Liver (tissue), 9 donors: ENCODE measurements around the gene LIPI. TPM values are rescaled to one million over a fixed set of nuclear protein-coding genes. Genes with fewer than 3 reads are reported as not detected.
"Not testable (repeated sequence)": the region's sequence is repeated elsewhere in the genome, so short reads cannot be mapped to it uniquely, and the experiment has no call there.

ENCODE experiments used
- DNase-seq: peaks from one replicate; pipeline ENCODE4 v3.0.0-alpha.2; 2017; ENCODE audit warnings: low spot score
- H3K27ac ChIP-seq, 2 donors: one replicate each; pipeline ENCODE4 v1.7.0; 2013; ENCODE audit warnings: inconsistent platforms in 2 of 2, low read length in 2 of 2, control low read depth in 1 of 2, low read depth in 1 of 2, mild to moderate bottlenecking in 1 of 2
- H3K27me3 ChIP-seq, 4 donors: one replicate each; pipeline versions ENCODE4 v1.6.1 to v1.7.0; 2013; ENCODE audit warnings: low read length in 3 of 4, inconsistent platforms in 1 of 4, mild to moderate bottlenecking in 1 of 4, moderate library complexity in 1 of 4; ENCODE audit not compliant: control insufficient read depth in 4 of 4, insufficient read depth in 4 of 4
- H3K36me3 ChIP-seq, 4 donors: one replicate each; pipeline versions ENCODE4 v1.6.1 to v1.7.0; 2013; ENCODE audit warnings: low read length in 3 of 4, mild to moderate bottlenecking in 3 of 4, low read depth in 1 of 4, moderate library complexity in 1 of 4; ENCODE audit not compliant: control insufficient read depth in 4 of 4, insufficient read depth in 3 of 4
- H3K4me1 ChIP-seq, 4 donors: one replicate each; pipeline versions ENCODE4 v1.6.1 to v1.7.0; 2013; ENCODE audit warnings: low read length in 3 of 4, mild to moderate bottlenecking in 3 of 4, moderate library complexity in 1 of 4; ENCODE audit not compliant: control insufficient read depth in 4 of 4, insufficient read depth in 4 of 4
- H3K4me3 ChIP-seq, 3 donors: one replicate each; pipeline versions ENCODE4 v1.6.1 to v1.7.0; 2013; ENCODE audit warnings: low read length in 3 of 3, control low read depth in 1 of 3, low read depth in 1 of 3, mild to moderate bottlenecking in 1 of 3
- H3K9ac ChIP-seq, 2 donors: one replicate each; pipeline ENCODE4 v1.7.0; 2013; ENCODE audit warnings: low read length in 2 of 2, mild to moderate bottlenecking in 2 of 2, moderate library complexity in 2 of 2, control low read depth in 1 of 2, low read depth in 1 of 2
- H3K9me3 ChIP-seq, 4 donors: one replicate each; pipeline versions ENCODE4 v1.6.1 to v1.7.0; 2013; ENCODE audit warnings: low read length in 3 of 4; ENCODE audit not compliant: control insufficient read depth in 4 of 4
- EGR1 ChIP-seq, 2 donors: IDR thresholded peaks; 2 replicates each; pipeline ENCODE4 v1.6.1; 2016 to 2018; ENCODE audit warnings: antibody characterized with exemption in 2 of 2, low read depth in 2 of 2
- FOXA2 ChIP-seq: IDR thresholded peaks from 2 replicates; pipeline ENCODE4 v1.6.1; 2016; ENCODE audit warnings: antibody characterized with exemption
- GABPA ChIP-seq, 2 donors: IDR thresholded peaks in 1 of 2; conservative IDR thresholded peaks in 1 of 2; 2 replicates each; pipeline ENCODE4 v1.6.1; 2016; ENCODE audit warnings: antibody characterized with exemption in 2 of 2, mild to moderate bottlenecking in 1 of 2, moderate library complexity in 1 of 2
- HNF4A ChIP-seq, 2 donors: conservative IDR thresholded peaks; 2 replicates each; pipeline ENCODE4 v1.6.1; 2016; ENCODE audit warnings: antibody characterized with exemption in 2 of 2, mild to moderate bottlenecking in 2 of 2
- JUND ChIP-seq, 2 donors: IDR thresholded peaks; 2 replicates each; pipeline ENCODE4 v1.6.1; 2016; ENCODE audit warnings: antibody characterized with exemption in 2 of 2
- RAD21 ChIP-seq, 2 donors: IDR thresholded peaks; 2 replicates each; pipeline ENCODE4 v1.6.1; 2016; ENCODE audit warnings: antibody characterized with exemption in 2 of 2, mild to moderate bottlenecking in 2 of 2
- RXRA ChIP-seq, 2 donors: IDR thresholded peaks; 2 replicates each; pipeline ENCODE4 v1.6.1; 2017 to 2018; ENCODE audit warnings: antibody characterized with exemption in 2 of 2, mild to moderate bottlenecking in 1 of 2
- SP1 ChIP-seq: IDR thresholded peaks from 2 replicates; pipeline ENCODE4 v1.6.1; 2018; ENCODE audit warnings: antibody characterized with exemption, mild to moderate bottlenecking
- TAF1 ChIP-seq: conservative IDR thresholded peaks from 2 replicates; pipeline ENCODE4 v1.6.1; 2016; ENCODE audit warnings: antibody characterized with exemption, mild to moderate bottlenecking
- YY1 ChIP-seq: IDR thresholded peaks from 2 replicates; pipeline ENCODE4 v1.6.1; 2016; ENCODE audit warnings: antibody characterized with exemption, mild to moderate bottlenecking
- WGBS: extraction: QIAGEN DNeasy Blood & Tissue Kit; methylation state at CpG from one replicate; pipeline ENCODE4 v1.1.7; 2013; 5-methylcytosine and 5-hydroxymethylcytosine counted together
- polyA plus RNA-seq, 2 donors: library from polyadenylated mRNA; stranded (reverse) in 1 of 2; unstranded in 1 of 2; fragments of 200-250 nt in 1 of 2; fragments of >200 nt in 1 of 2; fragmentation: Nextera tagmentation in 1 of 2; extraction: Ambion mirVana in 1 of 2; gene quantifications; one replicate each; pipeline versions ENCODE4 v1.2.1 to v1.2.3, GENCODE V29; 2013 to 2015
- total RNA-seq, 2 donors: library from RNA; depleted of rRNA; stranded (reverse); fragments of >200 nt; gene quantifications; one replicate each; pipeline ENCODE4 v1.2.3, GENCODE V29; 2014
- TF ChIP-seq, protein P1 (sequence below): fragments of 150-350 bp; IDR thresholded peaks from 2 replicates; pipeline ENCODE4 v1.5.1; 2017; ENCODE audit warnings: improper control_type of control experiment, low read depth, low read length; ENCODE audit not compliant: missing input control
- TF ChIP-seq, protein P2 (sequence below): IDR thresholded peaks from 2 replicates; pipeline ENCODE4 v1.6.1; 2016; ENCODE audit warnings: antibody characterized with exemption
- donor health status: healthy.
- donor health status: healthy.
- donor health status: healthy.
- donor health status: healthy.
- donor health status: healthy.

LIPI gene
- total and polyA plus RNA-seq, 4 donors = not detected

DNA sequence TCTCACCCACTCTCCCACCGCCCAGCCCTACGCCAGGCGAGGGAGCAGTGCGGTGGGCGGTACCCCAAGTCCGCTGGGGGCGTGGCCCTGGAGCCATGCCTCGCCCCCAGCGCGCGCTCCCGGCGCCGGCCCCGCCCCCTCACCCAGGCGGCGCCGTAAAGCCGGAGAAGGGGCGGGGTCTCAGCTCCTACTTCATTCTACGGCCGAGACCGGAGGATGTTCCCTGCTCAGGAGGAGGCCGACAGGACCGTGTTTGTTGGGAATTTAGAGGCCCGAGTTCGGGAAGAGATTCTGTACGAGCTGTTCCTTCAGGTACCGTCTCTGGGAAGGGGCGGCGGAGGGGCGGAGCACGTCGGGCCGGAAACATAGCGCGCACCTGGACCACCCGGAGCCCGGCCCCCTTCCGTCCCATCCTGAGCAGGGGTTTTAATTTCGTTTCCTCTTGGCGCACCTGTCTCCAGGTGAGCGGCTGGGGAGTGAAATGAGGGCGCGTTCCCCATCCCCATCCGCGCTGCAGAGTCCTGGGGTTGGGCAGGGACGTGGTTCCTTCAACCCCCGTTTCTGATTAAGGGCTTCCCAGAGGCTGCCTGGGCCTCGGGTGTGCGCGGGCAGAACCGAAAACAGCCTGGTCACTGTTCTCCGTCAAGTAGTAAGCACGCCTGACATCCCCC lies 5.4 kb upstream of the LIPI start, which contains the start of gene RBM11:
RBM11 (plus strand) TSS at position 187 of the 671 bp plus-strand sequence; CDS start at position 217, 30 bp downstream.
- 5% methylated on average over 55 of the region's 55 CpGs for WGBS

DNA sequence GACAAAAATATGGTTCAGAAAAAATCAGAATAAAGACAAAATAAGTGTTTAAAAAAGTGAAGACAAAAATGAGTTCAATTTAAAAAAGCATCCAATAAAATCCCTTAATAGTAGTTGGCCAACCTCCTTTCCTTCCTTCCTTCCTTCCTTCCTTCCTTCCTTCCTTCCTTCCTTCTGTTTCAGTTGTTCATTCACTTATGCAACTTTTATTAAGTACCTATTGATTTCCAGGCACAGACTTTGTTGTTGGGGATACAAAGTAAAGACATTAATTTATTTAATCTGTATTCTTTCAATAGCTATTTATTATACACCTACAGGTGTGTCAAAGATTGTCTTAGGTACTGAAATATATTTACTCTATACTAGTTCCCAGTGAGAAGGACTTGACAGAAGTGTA lies 2.4 kb upstream of the LIPI start:
- Histone ChIP-seq H3K27me3 (peaks cover 0 to 4% (median 0%) of the 10 kb centered on the region in 4 donors), H3K9ac (no peak overlapping the region), H3K4me3 (no peak overlapping the region), H3K27ac (no peak overlapping the region), H3K36me3 (no peaks in the 10 kb centered on the region), H3K9me3 (no peaks in the 10 kb centered on the region), H3K4me1 (peaks cover 0 to 11% (median 5%) of the 10 kb centered on the region in 4 donors)
- no peak for DNase-seq
- no peak for TF ChIP-seq TAF1
- TF ChIP-seq GABPA (IDR thresholded peaks at IDR 0.05 in 1 of 2, conservative IDR thresholded peaks at IDR 0.05 in 1 of 2) = no peak
- TF ChIP-seq JUND (IDR thresholded peaks at IDR 0.05) = no peak
- no peak for TF ChIP-seq RAD21 (IDR thresholded peaks at IDR 0.05)

More for the DNA sequence above, 5.4 kb upstream of the LIPI start, which contains the start of gene RBM11:
- Histone ChIP-seq H3K9ac (no peak within 1 kb of the TSS), H3K27me3 (peaks cover 0 to 4% (median 0%) of the 10 kb centered on the region in 4 donors), H3K27ac (no peak within 1 kb of the TSS), H3K36me3 (no peaks in the 10 kb centered on the region), H3K4me1 (peaks cover 0 to 11% (median 5%) of the 10 kb centered on the region in 4 donors), H3K9me3 (no peaks in the 10 kb centered on the region), H3K4me3 (peak within 1 kb of the TSS; percentile 38 to 62 (median 49))
- DNase-seq = peak; percentile 77
- TF ChIP-seq YY1 = no peak
- TF ChIP-seq, protein P1, sequence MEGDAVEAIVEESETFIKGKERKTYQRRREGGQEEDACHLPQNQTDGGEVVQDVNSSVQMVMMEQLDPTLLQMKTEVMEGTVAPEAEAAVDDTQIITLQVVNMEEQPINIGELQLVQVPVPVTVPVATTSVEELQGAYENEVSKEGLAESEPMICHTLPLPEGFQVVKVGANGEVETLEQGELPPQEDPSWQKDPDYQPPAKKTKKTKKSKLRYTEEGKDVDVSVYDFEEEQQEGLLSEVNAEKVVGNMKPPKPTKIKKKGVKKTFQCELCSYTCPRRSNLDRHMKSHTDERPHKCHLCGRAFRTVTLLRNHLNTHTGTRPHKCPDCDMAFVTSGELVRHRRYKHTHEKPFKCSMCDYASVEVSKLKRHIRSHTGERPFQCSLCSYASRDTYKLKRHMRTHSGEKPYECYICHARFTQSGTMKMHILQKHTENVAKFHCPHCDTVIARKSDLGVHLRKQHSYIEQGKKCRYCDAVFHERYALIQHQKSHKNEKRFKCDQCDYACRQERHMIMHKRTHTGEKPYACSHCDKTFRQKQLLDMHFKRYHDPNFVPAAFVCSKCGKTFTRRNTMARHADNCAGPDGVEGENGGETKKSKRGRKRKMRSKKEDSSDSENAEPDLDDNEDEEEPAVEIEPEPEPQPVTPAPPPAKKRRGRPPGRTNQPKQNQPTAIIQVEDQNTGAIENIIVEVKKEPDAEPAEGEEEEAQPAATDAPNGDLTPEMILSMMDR = no peak
- TF ChIP-seq, protein P2, sequence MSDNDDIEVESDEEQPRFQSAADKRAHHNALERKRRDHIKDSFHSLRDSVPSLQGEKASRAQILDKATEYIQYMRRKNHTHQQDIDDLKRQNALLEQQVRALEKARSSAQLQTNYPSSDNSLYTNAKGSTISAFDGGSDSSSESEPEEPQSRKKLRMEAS = no peak
- TF ChIP-seq HNF4A (conservative IDR thresholded peaks at IDR 0.05) = no peak
- no peak for TF ChIP-seq RXRA (IDR thresholded peaks at IDR 0.05)
- TF ChIP-seq EGR1 (IDR thresholded peaks at IDR 0.05; ENCODE audit: low read depth in 2 of 2) = no peak

DNA sequence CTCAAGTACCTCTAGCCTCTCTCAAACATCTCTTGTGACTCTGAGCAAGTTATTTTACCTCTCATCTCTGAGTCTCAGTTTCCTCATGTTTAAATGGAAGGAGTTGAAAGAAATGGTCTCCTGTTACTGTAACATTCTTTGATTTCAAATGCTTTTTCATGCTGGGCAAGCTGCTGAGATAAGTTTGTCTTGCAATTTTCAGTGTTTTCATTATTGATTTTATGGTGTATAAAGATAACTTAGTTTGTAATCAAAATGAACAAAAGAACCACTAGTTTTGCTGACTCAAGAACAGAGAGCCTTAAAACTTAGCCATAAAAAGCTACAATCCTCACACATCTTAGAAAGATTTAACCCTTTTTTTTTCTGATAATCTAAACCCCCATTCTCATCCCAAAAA lies 4.5 kb downstream of the LIPI start:
- DNase-seq = no peak
- no peak overlapping the region for H3K27ac ChIP-seq
- no peaks in the 10 kb centered on the region for H3K9me3 ChIP-seq
- no peak overlapping the region for H3K4me3 ChIP-seq
- H3K27me3 ChIP-seq = no peaks in the 10 kb centered on the region
- TF ChIP-seq RAD21 (IDR thresholded peaks at IDR 0.05) (no peak), FOXA2 (no peak), SP1 (no peak), HNF4A (conservative IDR thresholded peaks at IDR 0.05) (no peak), TAF1 (no peak)
- TF ChIP-seq, protein P2 = no peak
- no peaks in the 10 kb centered on the region for H3K36me3 ChIP-seq
- H3K9ac ChIP-seq = no peak overlapping the region
- H3K4me1 ChIP-seq = no peaks in the 10 kb centered on the region

DNA sequence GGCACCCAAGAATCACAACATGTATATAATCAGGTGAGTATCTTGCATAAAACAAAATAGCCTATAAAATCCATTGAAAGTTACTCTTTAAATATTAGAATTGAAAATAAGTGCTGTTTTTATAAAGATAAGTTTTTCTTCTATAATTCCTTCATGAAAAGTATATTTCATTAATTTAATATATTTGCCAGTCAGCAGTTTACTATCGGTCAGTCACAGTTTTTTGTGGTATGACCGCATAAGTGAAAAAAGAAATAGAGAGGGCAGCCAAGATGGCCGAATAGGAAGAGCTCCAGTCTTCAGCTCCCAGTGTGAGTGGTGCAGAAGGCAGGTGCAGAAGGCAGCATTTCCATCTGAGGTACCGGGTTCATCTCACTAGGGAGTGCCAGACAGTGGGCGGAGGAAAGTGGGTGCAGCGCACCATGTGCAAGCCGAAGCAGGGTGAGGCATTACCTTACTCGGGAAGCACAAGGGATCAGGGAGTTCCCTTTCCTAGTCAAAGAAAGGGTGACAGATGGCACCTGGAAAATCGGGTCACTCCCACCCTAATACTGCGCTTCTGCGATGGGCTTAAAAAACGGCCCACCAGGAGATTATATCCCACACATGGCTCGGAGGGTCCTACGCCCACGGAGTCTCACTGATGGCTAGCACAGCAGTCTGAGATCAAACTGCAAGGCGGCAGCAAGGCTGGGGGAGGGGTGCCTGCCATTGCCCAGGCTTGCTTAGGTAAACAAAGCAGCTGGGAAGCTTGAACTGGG lies 44.1 kb downstream of the LIPI start:
- not testable (repeated sequence) for H3K4me1 ChIP-seq, H3K9me3 ChIP-seq, H3K36me3 ChIP-seq, H3K27ac ChIP-seq, H3K9ac ChIP-seq, DNase-seq, H3K4me3 ChIP-seq, H3K27me3 ChIP-seq
- 86% methylated on average over 16 of the region's 16 CpGs for WGBS
